Kidney (tissue), 14 donors: ENCODE measurements around the gene IKZF1. TPM values are rescaled to one million over a fixed set of nuclear protein-coding genes. Genes with fewer than 3 reads are reported as not detected.

ENCODE experiments used
- DNase-seq, 5 donors: peaks; one replicate each; pipeline ENCODE4 v3.0.0-alpha.2; 2013 to 2020
- FAIRE-seq: peaks from 2 replicates; lab custom pipeline; 2012; peaks lifted over from hg19 to GRCh38; lab: Jason Lieb, UNC
- H3K27ac ChIP-seq, 2 donors: one replicate each; pipeline ENCODE4 v1.7.0; 2013; ENCODE audit warnings: low read depth in 2 of 2, low read length in 2 of 2, inconsistent platforms in 1 of 2
- H3K27me3 ChIP-seq: one replicate; pipeline ENCODE4 v1.7.1; 2013; ENCODE audit warnings: low read length, inconsistent platforms; ENCODE audit not compliant: control insufficient read depth, insufficient read depth
- H3K36me3 ChIP-seq, 3 donors: one replicate each; pipeline versions ENCODE4 v1.7.0 to v1.7.1; 2013; ENCODE audit warnings: low read length in 3 of 3, control low read depth in 1 of 3, inconsistent platforms in 1 of 3; ENCODE audit not compliant: insufficient read depth in 3 of 3, control insufficient read depth in 2 of 3
- H3K4me1 ChIP-seq, 3 donors: one replicate each; pipeline versions ENCODE4 v1.7.0 to v1.7.1; 2013; ENCODE audit warnings: low read length in 3 of 3, inconsistent platforms in 1 of 3, low read depth in 1 of 3; ENCODE audit not compliant: control insufficient read depth in 2 of 3, insufficient read depth in 2 of 3
- H3K4me3 ChIP-seq, 3 donors: one replicate each; pipeline versions ENCODE4 v1.7.0 to v1.8.1; 2013; ENCODE audit warnings: low read length in 3 of 3, control low read depth in 1 of 3, inconsistent platforms in 1 of 3
- H3K9ac ChIP-seq, 3 donors: one replicate each; pipeline versions ENCODE4 v1.7.0 to v1.7.1; 2013; ENCODE audit warnings: low read length in 3 of 3, control low read depth in 1 of 3, inconsistent platforms in 1 of 3
- H3K9me3 ChIP-seq, 3 donors: one replicate each; pipeline versions ENCODE4 v1.7.0 to v1.7.1; 2013; ENCODE audit warnings: low read length in 3 of 3, control low read depth in 1 of 3, inconsistent platforms in 1 of 3; ENCODE audit not compliant: control insufficient read depth in 2 of 3, insufficient read depth in 1 of 3
- intact Hi-C: fragments of 100-400 bp; cut with DNase I; formaldehyde crosslinking; loops from one replicate; pipeline ENCODE4 v1.11.1; 2022
- polyA plus RNA-seq: library from polyadenylated mRNA; stranded (reverse); fragments of 350-450 nt; fragmentation: Illumina TruSeq; extraction: RNeasy Lipid Tissue Mini Kit (QIAGEN cat#74804); gene quantifications from one replicate; pipeline ENCODE4 v1.2.3, GENCODE V29; 2014; ENCODE audit warnings: low read depth, low replicate concordance; ENCODE audit not compliant: insufficient read depth
- total RNA-seq: library from RNA; stranded (reverse); fragmentation: NEBNext Ultra II Directional; extraction: Animal tissue kit (Norgen Biotek cat#: 25700); gene quantifications from one replicate; pipeline ENCODE4 v1.2.1, GENCODE V29; 2021
- TF ChIP-seq, protein P1 (sequence below): IDR thresholded peaks from 3 replicates; pipeline ENCODE4 v1.5.1; 2012; ENCODE audit warnings: mild to moderate bottlenecking, moderate library complexity, borderline replicate concordance; ENCODE audit not compliant: insufficient read depth; ENCODE audit errors: extremely low read depth
- donor health status: control.
- donor health status: control.
- donor health status: control.
- donor health status: control.
- donor health status: control.
- donor health status: DM: yes; HTN: yes; CAD: no.
- donor health status: Normal renal cell carcinoma (clear cell type).

Gene IKZF1
- total and polyA plus RNA-seq, 2 donors from 2014 or later = 0.52 to 36.8 TPM

DNA sequence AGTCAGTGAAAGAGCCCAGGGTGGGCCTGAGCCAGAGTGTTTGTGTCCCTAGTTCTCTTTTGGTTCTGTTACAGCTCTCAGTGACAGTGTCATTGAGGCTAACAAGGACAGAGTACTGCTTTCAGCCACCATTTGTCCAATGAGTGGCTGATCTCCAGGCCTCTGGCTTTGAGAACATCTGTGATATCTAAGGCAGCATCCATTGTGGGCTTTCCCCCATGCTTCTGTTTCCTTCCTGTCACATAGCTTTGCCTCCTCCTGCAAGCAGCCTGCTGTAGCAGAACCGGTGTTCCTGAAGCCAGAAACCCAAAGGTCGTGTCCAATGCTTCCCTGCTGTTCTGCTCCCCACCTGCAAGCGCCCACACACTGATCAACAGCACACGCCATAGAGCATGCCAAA, 68.4 kb downstream of the IKZF1 start:
- Histone ChIP-seq H3K4me1 (no peaks in the 10 kb centered on the region), H3K4me3 (no peak overlapping the region), H3K9ac (no peak overlapping the region), H3K27ac (no peak overlapping the region), H3K9me3 (peaks cover 0 to 8% (median 0%) of the 10 kb centered on the region in 3 donors), H3K36me3 (no peaks in the 10 kb centered on the region), H3K27me3 (no peaks in the 10 kb centered on the region)
- intact Hi-C loops = no loop called here
- FAIRE-seq (no peak), DNase-seq (no peak)
- TF ChIP-seq, protein P1, sequence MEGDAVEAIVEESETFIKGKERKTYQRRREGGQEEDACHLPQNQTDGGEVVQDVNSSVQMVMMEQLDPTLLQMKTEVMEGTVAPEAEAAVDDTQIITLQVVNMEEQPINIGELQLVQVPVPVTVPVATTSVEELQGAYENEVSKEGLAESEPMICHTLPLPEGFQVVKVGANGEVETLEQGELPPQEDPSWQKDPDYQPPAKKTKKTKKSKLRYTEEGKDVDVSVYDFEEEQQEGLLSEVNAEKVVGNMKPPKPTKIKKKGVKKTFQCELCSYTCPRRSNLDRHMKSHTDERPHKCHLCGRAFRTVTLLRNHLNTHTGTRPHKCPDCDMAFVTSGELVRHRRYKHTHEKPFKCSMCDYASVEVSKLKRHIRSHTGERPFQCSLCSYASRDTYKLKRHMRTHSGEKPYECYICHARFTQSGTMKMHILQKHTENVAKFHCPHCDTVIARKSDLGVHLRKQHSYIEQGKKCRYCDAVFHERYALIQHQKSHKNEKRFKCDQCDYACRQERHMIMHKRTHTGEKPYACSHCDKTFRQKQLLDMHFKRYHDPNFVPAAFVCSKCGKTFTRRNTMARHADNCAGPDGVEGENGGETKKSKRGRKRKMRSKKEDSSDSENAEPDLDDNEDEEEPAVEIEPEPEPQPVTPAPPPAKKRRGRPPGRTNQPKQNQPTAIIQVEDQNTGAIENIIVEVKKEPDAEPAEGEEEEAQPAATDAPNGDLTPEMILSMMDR = no peak

DNA sequence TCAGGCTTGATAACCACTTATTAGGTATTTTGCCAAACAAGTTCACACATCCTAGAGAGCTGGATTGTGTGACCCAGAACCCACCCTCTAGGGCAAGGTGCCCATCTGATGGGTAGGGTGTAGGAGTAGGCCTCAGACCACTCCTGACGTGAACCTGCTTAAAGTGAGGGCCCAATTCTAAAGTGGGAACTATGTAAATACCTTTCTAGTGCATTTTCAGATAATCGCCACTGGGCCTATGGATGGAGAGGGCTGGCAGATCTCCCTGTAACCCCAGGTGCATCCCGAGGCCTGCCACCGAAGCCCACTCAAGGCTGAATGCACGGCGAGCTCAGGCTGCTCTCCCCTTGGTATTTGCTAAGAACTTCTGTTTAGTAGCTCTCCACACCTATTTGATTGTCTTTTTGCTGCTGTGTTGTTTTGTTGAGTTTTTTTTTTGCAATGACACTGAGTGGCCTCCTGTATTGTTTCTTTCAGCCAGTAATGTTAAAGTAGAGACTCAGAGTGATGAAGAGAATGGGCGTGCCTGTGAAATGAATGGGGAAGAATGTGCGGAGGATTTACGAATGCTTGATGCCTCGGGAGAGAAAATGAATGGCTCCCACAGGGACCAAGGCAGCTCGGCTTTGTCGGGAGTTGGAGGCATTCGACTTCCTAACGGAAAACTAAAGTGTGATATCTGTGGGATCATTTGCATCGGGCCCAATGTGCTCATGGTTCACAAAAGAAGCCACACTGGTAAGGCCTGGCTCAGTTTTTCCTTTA, 71.7 kb downstream of the IKZF1 start:
- no peaks in the 10 kb centered on the region for H3K36me3 ChIP-seq
- TF ChIP-seq, protein P1 = no peak
- no peak overlapping the region for H3K4me3 ChIP-seq
- H3K27ac ChIP-seq = no peak overlapping the region
- no peaks in the 10 kb centered on the region for H3K27me3 ChIP-seq
- FAIRE-seq = no peak
- H3K9me3 ChIP-seq = no peaks in the 10 kb centered on the region
- H3K9ac ChIP-seq = no peak overlapping the region
- no peak for DNase-seq
- no peaks in the 10 kb centered on the region for H3K4me1 ChIP-seq
- intact Hi-C loops = no loop called here

DNA sequence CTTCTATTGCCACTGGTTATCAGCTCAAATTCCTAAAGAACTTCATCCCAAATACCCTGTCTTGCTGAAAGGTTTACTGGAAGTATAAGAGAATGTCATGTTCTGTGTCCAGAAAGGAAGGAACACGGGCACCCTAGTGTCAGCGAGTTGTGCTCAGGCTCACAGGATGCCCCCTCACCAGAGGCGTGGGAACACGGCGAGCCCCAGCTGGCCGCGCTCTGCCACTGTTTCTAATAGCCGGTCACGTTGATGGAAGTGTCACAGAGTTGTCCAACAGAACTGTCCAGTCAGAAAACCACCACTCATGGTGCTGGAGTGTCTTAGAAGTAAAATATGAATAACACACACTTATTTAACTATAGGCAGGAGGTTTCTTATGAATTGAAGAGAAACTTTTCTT, 72.8 kb downstream of the IKZF1 start:
- TF ChIP-seq, protein P1 = no peak
- DNase-seq = no peak
- Histone ChIP-seq H3K27me3 (no peaks in the 10 kb centered on the region), H3K4me1 (no peaks in the 10 kb centered on the region), H3K9me3 (no peaks in the 10 kb centered on the region), H3K4me3 (no peak overlapping the region), H3K36me3 (no peaks in the 10 kb centered on the region), H3K27ac (no peak overlapping the region), H3K9ac (no peak overlapping the region)
- intact Hi-C loops = no loop called here
- FAIRE-seq = no peak
